Medulla oblongata (tissue), 1 donor: ENCODE measurements around the gene GPM6B.

ENCODE experiments used
- DNase-seq: peaks from one replicate; pipeline ENCODE4 v3.0.0-alpha.2; 2015; ENCODE audit errors: extremely low spot score

GPM6B gene

GRCh38 chrX:13816643-13817627 lies at the start of gene GPM6B:
TSS of gene GPM6B (minus strand) at chrX:13817093. CDS start at chrX:13816904, 189 bp downstream.
- peak; percentile 71 for DNase-seq

- DNase-seq: peak; percentile 40
Measured at GRCh38 chrX:13864264-13864663, 47.4 kb upstream of the GPM6B start.

- DNase-seq: peak; percentile 42
Measured at GRCh38 chrX:13863324-13863723, 46.4 kb upstream of the GPM6B start.

- no peak for DNase-seq
Measured at GRCh38 chrX:13859724-13860123, 42.8 kb upstream of the GPM6B start.

- no peak for DNase-seq
Measured at GRCh38 chrX:13857804-13858203, 40.9 kb upstream of the GPM6B start.

GRCh38 chrX:13855689-13856450 lies 39.0 kb upstream of the GPM6B start:
- DNase-seq: no peak

GRCh38 chrX:13854003-13854402 lies 37.1 kb upstream of the GPM6B start:
- no peak for DNase-seq

GRCh38 chrX:13852001-13852695 lies 35.3 kb upstream of the GPM6B start:
- no peak for DNase-seq

- no peak for DNase-seq
Measured at GRCh38 chrX:13845721-13846378, 29.0 kb upstream of the GPM6B start.

GRCh38 chrX:13843150-13843721 lies 26.3 kb upstream of the GPM6B start:
- DNase-seq: no peak

- DNase-seq: no peak
Measured at GRCh38 chrX:13840121-13840520, 23.2 kb upstream of the GPM6B start.

- DNase-seq: peak; percentile 58
Measured at GRCh38 chrX:13837290-13837745, 20.4 kb upstream of the GPM6B start.

- DNase-seq: no peak
Measured at GRCh38 chrX:13836575-13836974, 19.7 kb upstream of the GPM6B start.

GRCh38 chrX:13835825-13836224 lies 18.9 kb upstream of the GPM6B start:
- no peak for DNase-seq

GRCh38 chrX:13834355-13834754 lies 17.5 kb upstream of the GPM6B start:
- DNase-seq: no peak

- DNase-seq: no peak
Measured at GRCh38 chrX:13829983-13830382, 13.1 kb upstream of the GPM6B start.

- DNase-seq: no peak
Measured at GRCh38 chrX:13828392-13828791, 11.5 kb upstream of the GPM6B start.

GRCh38 chrX:13827298-13828090 lies 10.6 kb upstream of the GPM6B start:
- DNase-seq: no peak

- DNase-seq: no peak
Measured at GRCh38 chrX:13826770-13827169, 9.9 kb upstream of the GPM6B start.

GRCh38 chrX:13825178-13825762 lies 8.4 kb upstream of the GPM6B start:
- DNase-seq: no peak
